HEK293T (cell line): ENCODE measurements around the gene HMGB2.

Experiments used
- CTCF ChIA-PET: fragments of 350-600 bp; formaldehyde crosslinking; extraction: SDS; loops from one replicate; lab custom pipeline; 2021; ENCODE audit warnings: antibody characterized with exemption, inconsistent platforms; lab: Yijun Ruan, JAX
- POLR2A ChIA-PET: fragments of 350-600 bp; formaldehyde crosslinking; extraction: SDS; loops from one replicate; lab custom pipeline; 2020; ENCODE audit warnings: antibody characterized with exemption, inconsistent platforms; lab: Yijun Ruan, JAX
- DNase-seq: peaks from one replicate; pipeline ENCODE4 v3.0.0; 2012; ENCODE audit warnings: mixed read lengths; ENCODE audit errors: extremely low spot score
- ARNT ChIP-seq: fragments of 450-650 bp; IDR thresholded peaks from 2 replicates; pipeline ENCODE4 v1.6.1; 2017; ENCODE audit warnings: mild to moderate bottlenecking
- BHLHE40 ChIP-seq: fragments of 450-650 bp; IDR thresholded peaks from 2 replicates; pipeline ENCODE4 v1.6.1; 2016; ENCODE audit warnings: mild to moderate bottlenecking, moderate library complexity, borderline replicate concordance
- CTBP1 ChIP-seq: fragments of 450-650 bp; IDR thresholded peaks from 2 replicates; pipeline ENCODE4 v1.6.1; 2016; ENCODE audit warnings: borderline replicate concordance
- ELF4 ChIP-seq: fragments of 450-650 bp; IDR thresholded peaks from 2 replicates; pipeline ENCODE4 v1.6.1; 2017; ENCODE audit warnings: antibody characterized with exemption
- FOXA1 ChIP-seq: fragments of 450-650 bp; IDR thresholded peaks from 2 replicates; pipeline ENCODE4 v1.6.1; 2016; ENCODE audit warnings: mild to moderate bottlenecking
- FOXK2 ChIP-seq: fragments of 450-650 bp; IDR thresholded peaks from 2 replicates; pipeline ENCODE4 v1.6.1; 2016; ENCODE audit warnings: mild to moderate bottlenecking
- FOXM1 ChIP-seq: fragments of 450-650 bp; IDR thresholded peaks from 2 replicates; pipeline ENCODE4 v1.6.1; 2017; ENCODE audit warnings: mild to moderate bottlenecking, borderline replicate concordance
- HDGF ChIP-seq: fragments of 450-650 bp; IDR thresholded peaks from 2 replicates; pipeline ENCODE4 v1.6.1; 2017; ENCODE audit warnings: antibody characterized with exemption, borderline replicate concordance
- L3MBTL2 ChIP-seq: fragments of 450-650 bp; conservative IDR thresholded peaks from 2 replicates; pipeline ENCODE4 v1.6.1; 2016; ENCODE audit warnings: mild to moderate bottlenecking
- LEF1 ChIP-seq: fragments of 450-650 bp; IDR thresholded peaks from 2 replicates; pipeline ENCODE4 v1.6.1; 2017; ENCODE audit warnings: mild to moderate bottlenecking, borderline replicate concordance
- NFRKB ChIP-seq: fragments of 450-650 bp; IDR thresholded peaks from 2 replicates; pipeline ENCODE4 v1.6.1; 2016; ENCODE audit warnings: mild to moderate bottlenecking, moderate library complexity
- SP1 ChIP-seq: fragments of 450-650 bp; IDR thresholded peaks from 2 replicates; pipeline ENCODE4 v1.6.1; 2017
- SUZ12 ChIP-seq: fragments of 450-650 bp; IDR thresholded peaks from 2 replicates; pipeline ENCODE4 v1.6.1; 2016; ENCODE audit warnings: mild to moderate bottlenecking
- TARDBP ChIP-seq: fragments of 450-650 bp; IDR thresholded peaks from 2 replicates; pipeline ENCODE4 v1.6.1; 2016
- ZNF384 ChIP-seq: fragments of 450-650 bp; IDR thresholded peaks from 2 replicates; pipeline ENCODE4 v1.6.1; 2016
- TF ChIP-seq, protein P1 (sequence below): fragments of 450-650 bp; IDR thresholded peaks from 2 replicates; pipeline ENCODE4 v1.6.1; 2016

The HMGB2 gene

DNA sequence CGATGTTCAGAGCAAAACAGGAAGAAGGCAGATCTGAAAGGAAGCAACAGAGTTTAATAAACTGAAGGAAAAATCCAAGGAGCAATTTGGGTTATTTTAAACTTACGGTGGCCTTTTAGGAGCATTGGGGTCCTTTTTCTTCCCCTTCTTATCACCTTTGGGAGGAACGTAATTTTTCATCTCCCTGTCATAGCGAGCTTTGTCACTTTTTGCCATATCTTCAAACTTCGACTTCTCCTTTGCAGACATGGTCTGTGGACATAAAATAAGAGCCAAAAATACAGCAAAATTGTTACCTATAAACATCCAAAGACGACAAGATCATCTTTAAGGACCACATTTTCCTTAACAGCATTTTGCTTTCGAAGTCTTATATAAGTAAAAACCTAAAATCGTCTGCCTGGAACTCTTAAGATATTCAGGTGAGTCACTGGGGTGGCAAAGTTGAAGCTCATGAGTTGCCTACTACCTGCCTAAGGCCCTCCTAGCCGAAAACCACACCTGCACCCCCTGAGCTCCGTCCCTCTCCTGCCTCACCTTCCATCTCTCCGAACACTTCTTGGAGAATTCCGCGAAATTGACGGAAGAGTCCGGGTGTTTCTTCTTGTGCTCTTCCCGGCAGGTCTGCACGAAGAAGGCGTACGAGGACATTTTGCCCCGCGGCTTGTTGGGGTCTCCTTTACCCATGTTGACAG, 1.0 kb downstream of the HMGB2 start:
- CTCF ChIA-PET, result interaction anchor here (0.7 to 1.4 kb wide), 2 partner anchors 24 to 32 kb away, joined by 3 to 4 read pairs; no protein-coding TSS in a partner anchor
- TF ChIP-seq ELF4, result no peak
- 0 out of 2 replicates have a peak, but pooled peaks have one; percentile 11 for TF ChIP-seq L3MBTL2
- POLR2A ChIA-PET, result interaction anchor here (0.5 to 6.3 kb wide), 17 partner anchors 8 to 685 kb away, joined by 3 to 317 read pairs (median 9); partner anchors contain the start of gene SAP30
- no peak for DNase-seq

GRCh38 chr4:173332021-173332487, 2.1 kb downstream of the HMGB2 start:
- TF ChIP-seq L3MBTL2 (no peak), CTBP1 (no peak), LEF1 (no peak), FOXM1 (no peak), FOXK2 (no peak), ELF4 (no peak), SUZ12 (no peak), ARNT (no peak), SP1 (no peak), BHLHE40 (no peak), TARDBP (no peak), ZNF384 (no peak), HDGF (no peak), FOXA1 (no peak)
- TF ChIP-seq, protein P1, sequence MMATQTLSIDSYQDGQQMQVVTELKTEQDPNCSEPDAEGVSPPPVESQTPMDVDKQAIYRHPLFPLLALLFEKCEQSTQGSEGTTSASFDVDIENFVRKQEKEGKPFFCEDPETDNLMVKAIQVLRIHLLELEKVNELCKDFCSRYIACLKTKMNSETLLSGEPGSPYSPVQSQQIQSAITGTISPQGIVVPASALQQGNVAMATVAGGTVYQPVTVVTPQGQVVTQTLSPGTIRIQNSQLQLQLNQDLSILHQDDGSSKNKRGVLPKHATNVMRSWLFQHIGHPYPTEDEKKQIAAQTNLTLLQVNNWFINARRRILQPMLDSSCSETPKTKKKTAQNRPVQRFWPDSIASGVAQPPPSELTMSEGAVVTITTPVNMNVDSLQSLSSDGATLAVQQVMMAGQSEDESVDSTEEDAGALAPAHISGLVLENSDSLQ, result no peak
- no peak for DNase-seq
- ChIA-PET POLR2A (interaction anchor here (0.6 to 6.3 kb wide), 3 partner anchors 38 to 53 kb away, joined by 3 to 317 read pairs (median 3); partner anchors contain the start of gene SAP30), CTCF (interaction anchor here (0.6 to 0.8 kb wide), 2 partner anchors 84 to 88 kb away, joined by 3 read pairs; no protein-coding TSS in a partner anchor)

DNA sequence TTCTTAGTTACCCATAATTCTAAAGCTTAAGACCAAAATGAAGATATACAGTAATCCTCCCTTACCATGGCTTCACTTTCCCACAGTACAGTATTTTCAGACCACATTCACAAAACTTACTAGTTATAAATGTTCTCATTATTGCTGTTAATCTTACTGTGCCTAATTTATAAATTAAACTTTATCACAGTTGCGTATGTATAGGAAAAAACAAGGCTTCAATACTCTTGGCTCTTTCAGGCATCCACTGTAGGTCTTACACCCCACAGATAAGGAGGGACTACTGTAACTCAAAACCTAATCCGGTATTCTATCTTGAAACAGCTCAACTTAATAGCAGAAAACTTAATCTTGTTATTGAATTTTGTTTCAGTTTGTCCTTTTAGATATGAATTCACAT, 3.6 kb downstream of the HMGB2 start:
- no peak for DNase-seq
- CTCF ChIA-PET, result no interaction called here
- TF ChIP-seq FOXM1 (no peak), TARDBP (no peak), ARNT (no peak), CTBP1 (no peak), SUZ12 (no peak), FOXA1 (no peak), LEF1 (no peak)
- TF ChIP-seq, protein P1, result no peak
- POLR2A ChIA-PET, result interaction anchor here (0.9 to 6.3 kb wide), 3 partner anchors 39 to 50 kb away, joined by 3 to 317 read pairs (median 3); partner anchors contain the start of gene SAP30

GRCh38 chr4:173328236-173328901, 5.8 kb downstream of the HMGB2 start:
- DNase-seq, result no peak
- no peak for TF ChIP-seq HDGF
- TF ChIP-seq, protein P1, result no peak
- TF ChIP-seq NFRKB, result no peak
- TF ChIP-seq L3MBTL2, result no peak
- TF ChIP-seq FOXA1, result no peak
- no peak for TF ChIP-seq SUZ12
- TF ChIP-seq FOXK2, result no peak
- no peak for TF ChIP-seq SP1
- no peak for TF ChIP-seq ARNT
- no peak for TF ChIP-seq ZNF384
- TF ChIP-seq FOXM1, result no peak
- TF ChIP-seq TARDBP, result no peak
- ChIA-PET POLR2A (interaction anchor here (1.3 kb wide), 1 partner anchor 41 kb away, joined by 3 read pairs; no protein-coding TSS in a partner anchor), CTCF (no interaction called here)

DNA sequence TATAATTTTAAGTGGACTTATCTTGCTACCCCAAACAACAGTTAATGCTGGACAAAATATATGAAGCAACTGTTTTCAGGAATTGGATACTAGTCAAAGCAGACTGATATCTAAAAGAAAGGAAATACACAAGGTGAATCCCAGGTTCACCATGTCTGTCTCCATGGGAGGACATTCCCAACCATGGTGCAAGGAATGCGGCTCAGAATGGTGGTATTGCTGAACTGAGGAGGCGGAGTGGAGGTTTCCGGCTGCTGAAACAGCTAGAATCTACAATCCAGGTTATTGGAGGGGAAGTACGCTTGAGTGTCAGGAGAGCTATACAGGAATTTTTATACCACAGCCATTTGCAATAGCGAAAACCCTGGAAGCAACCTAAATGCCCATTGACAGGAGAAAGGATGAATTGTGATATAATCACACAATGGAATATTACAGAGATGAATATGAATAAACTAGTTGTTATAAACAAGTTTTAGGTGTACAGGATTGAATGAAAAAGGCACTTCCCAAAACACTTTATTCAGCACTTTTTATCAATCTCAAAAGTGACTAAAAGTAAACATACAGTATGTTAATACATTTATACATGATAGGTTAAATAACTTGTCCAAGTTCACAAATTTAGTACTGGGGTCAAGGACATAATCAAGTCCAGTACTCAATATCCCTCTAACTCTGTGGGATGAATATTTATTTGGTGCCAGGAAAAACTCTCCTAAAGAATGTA, 9.0 kb downstream of the HMGB2 start:
- DNase-seq, result no peak
- ChIA-PET CTCF (interaction anchor here (0.6 kb wide), 1 partner anchor 56 kb away, joined by 8 read pairs; no protein-coding TSS in a partner anchor), POLR2A (interaction anchor here (0.8 to 2.9 kb wide), 2 partner anchors 9 to 46 kb away, joined by 3 to 17 read pairs; partner anchors contain the start of genes HMGB2 and SAP30)
- TF ChIP-seq TARDBP, result no peak
- no peak for TF ChIP-seq NFRKB
- TF ChIP-seq FOXM1, result no peak
- no peak for TF ChIP-seq CTBP1
- no peak for TF ChIP-seq L3MBTL2
- TF ChIP-seq FOXK2, result no peak
- no peak for TF ChIP-seq ZNF384
- no peak for TF ChIP-seq SP1
- TF ChIP-seq ELF4, result no peak
